GM18951 (cell line): ENCODE measurements around the gene TRDN.

Experiments used
- POLR2A ChIP-seq: IDR thresholded peaks from 4 replicates; pipeline ENCODE4 v1.6.1; 2011; ENCODE audit warnings: mild to moderate bottlenecking; ENCODE audit not compliant: insufficient read length, insufficient read depth; ENCODE audit errors: extremely low read depth
- in situ Hi-C: fragments of 300-500 bp; cut with MboI; formaldehyde crosslinking; loops from one replicate; pipeline ENCODE4 v1.12.0; 2022; ENCODE audit warnings: low sequenced_read_pairs, mixed read lengths, inconsistent platforms; ENCODE audit not compliant: unreplicated experiment

Gene TRDN

DNA sequence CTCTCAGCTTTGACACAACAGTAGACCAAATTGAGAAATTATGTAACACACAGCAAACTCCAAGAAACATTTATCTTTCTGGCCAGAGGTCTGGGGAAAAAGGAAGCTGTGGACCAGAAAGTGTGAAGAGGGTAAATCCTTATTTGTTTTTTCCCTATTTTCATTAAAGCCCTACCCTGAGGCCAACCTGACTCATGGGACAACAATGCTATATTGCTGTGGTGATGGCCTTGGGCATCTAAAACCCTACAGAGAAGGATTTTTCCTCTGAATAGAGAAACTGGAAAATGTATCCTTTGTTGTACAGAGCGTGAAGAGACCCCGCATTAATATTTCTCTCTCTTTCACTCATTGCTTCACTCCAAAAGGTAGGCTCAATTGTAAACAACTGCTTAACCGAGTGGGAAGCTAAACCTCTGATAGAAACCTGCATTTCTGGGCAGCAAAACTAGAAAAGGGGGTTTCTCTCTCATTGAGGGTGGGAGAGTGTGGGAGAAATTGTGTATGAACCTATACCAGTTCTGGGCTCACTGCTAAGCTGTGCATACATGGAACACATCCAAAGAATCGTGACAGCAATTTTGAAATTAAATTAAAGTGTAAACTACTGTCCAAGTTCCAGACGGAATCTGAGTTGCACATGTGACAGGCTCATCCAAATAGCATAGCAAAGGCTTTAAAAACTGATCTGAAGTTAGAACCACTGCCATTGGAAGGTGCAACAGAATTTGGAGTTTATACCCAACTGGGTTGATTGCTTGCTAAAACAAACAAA lies 465.2 kb downstream of the TRDN start:
- in situ Hi-C loops, result no loop called here
- TF ChIP-seq POLR2A, result no peak

DNA sequence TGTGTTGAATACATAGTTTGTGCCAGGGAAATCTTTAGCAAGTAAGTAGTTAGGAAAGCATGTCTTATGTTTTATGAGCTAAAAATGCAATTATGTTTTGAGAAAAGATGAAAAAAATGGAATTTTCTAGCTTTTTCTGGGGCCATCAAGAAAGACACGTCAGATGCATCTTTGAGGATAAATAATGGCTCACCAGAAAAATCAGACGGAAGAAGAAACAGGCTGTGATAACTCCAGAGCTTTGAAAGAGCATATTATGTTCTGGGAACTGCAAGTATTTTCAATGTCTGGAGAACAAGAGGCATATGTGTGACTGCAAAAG lies 467.0 kb downstream of the TRDN start:
- TF ChIP-seq POLR2A, result no peak
- in situ Hi-C loops, result no loop called here

DNA sequence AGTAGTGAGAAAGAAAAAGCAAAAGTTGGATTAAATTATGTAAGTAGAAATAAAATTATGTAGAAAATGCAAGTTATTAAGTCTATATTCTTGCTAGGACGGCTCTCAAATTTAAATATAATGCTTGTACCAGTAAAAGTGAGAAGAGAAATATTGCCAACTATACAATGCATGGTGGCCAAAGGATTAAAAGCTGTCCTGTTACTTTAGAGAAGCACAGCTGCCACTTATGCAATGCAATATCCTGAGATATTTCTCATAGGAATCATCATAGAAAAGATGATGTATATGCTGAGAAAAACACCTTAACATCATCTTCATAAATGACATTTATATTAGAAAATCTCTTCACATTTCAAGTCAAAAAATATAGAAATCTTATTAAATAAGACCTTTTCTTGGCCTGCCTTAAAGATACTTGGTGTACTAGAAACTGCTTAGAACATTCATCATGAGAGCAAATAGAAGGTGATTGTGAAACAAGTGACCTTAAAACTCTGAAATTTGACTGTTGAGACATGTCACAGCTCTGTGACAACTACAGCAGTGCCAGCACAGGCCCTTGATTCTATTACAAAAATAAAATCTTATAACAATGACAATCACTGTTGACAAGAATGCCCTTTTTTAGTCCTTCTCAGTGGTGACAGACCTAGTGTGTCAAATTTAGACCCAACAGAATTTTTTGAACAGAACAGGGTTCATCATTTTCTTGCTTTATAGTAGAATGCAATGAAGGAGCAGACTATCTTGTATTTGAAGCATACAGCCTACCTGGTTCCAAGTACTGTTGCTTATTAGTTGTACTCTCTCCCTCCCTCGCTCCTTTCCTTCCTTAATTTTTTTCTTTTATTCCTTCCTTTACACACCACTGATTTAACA lies 467.6 kb downstream of the TRDN start:
- TF ChIP-seq POLR2A, result no peak
- in situ Hi-C loops, result no loop called here

DNA sequence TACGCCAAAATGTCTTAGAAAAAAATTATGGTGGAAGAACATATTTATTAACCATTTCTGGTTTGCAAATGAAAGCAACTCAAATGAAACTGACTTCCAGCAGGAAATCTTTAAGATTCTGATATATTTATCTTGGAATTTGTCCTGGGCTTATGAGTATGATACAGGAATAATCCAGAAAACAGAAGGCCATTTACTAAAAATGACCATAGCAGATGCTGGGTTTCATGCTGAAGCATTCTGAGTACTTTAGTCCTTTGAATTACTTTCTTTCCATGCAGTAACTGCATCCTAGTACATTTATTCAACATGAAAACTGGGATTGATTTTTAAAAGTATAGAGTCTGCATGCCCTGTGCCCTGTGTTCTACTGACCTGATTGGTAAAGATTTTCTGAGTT lies 468.3 kb downstream of the TRDN start:
- in situ Hi-C loops, result no loop called here
- TF ChIP-seq POLR2A, result no peak
